Esophagus squamous epithelium (tissue), 5 donors: ENCODE results near the gene NENF. TPM values are rescaled to one million over a fixed set of nuclear protein-coding genes. Genes with fewer than 3 reads are reported as not detected.

Source experiments
- DNase-seq: peaks from one replicate; lab custom pipeline; 2025; lab: John Stamatoyannopoulos, UW
- H3K27ac ChIP-seq, 4 donors: fragments of 200-600 bp; sonication (generic); one replicate each; pipeline ENCODE4 v1.5.1; 2016 to 2019; ENCODE audit warnings: mild to moderate bottlenecking in 1 of 4
- H3K27me3 ChIP-seq, 4 donors: fragments of 200-600 bp; sonication (generic); 1 replicate in 3 of 4; 2 replicates in 1 of 4; pipeline versions ENCODE4 v1.5.1 to v1.6.0; 2017 to 2021; ENCODE audit warnings: antibody characterized with exemption in 1 of 4
- H3K36me3 ChIP-seq, 3 donors: fragments of 200-600 bp; sonication (generic); one replicate each; pipeline ENCODE4 v1.5.1; 2016 to 2019
- H3K4me1 ChIP-seq, 3 donors: fragments of 200-600 bp; sonication (generic); one replicate each; pipeline ENCODE4 v1.5.1; 2017 to 2019
- H3K4me3 ChIP-seq, 4 donors: fragments of 200-600 bp; sonication (generic); 1 replicate in 3 of 4; 2 replicates in 1 of 4; pipeline ENCODE4 v1.5.1; 2016 to 2019; ENCODE audit warnings: mild to moderate bottlenecking in 2 of 4, moderate library complexity in 1 of 4
- H3K9me3 ChIP-seq, 3 donors: fragments of 200-600 bp; sonication (generic); one replicate each; pipeline ENCODE4 v1.5.1; 2016 to 2019
- POLR2A ChIP-seq, 4 donors: fragments of 450-650 bp; IDR thresholded peaks; one replicate each; pipeline ENCODE4 v1.6.1; 2017; ENCODE audit warnings: antibody characterized with exemption in 4 of 4, mild to moderate bottlenecking in 4 of 4, moderate library complexity in 3 of 4
- WGBS, 2 donors: methylation state at CpG; one replicate each; pipeline ENCODE4 v1.1.5; 2018; 5-methylcytosine and 5-hydroxymethylcytosine counted together
- intact Hi-C: fragments of 100-400 bp; cut with DNase I; formaldehyde crosslinking; loops from one replicate; pipeline ENCODE4 v1.15.0; 2022
- total RNA-seq, 4 donors: library from RNA; depleted of rRNA; stranded (reverse); fragments of >200 nt; gene quantifications; one replicate each; pipeline ENCODE4 v1.1.0, GENCODE V29; 2016
- TF ChIP-seq, protein P1 (sequence below), 6 experiments: fragments of 450-650 bp in 4 of 6; fragments of 200-600 bp in 2 of 6; sonication (generic) in 2 of 6; IDR thresholded peaks; one replicate each; pipeline ENCODE4 v1.5.1; 2016 to 2019; ENCODE audit warnings: antibody characterized with exemption in 6 of 6, mild to moderate bottlenecking in 4 of 6, moderate library complexity in 4 of 6
- donor health status: DM: yes; HTN: yes; CAD: no.

NENF gene
- total RNA-seq, 4 donors from 2014 or later, result 31.0 to 65.8 (median 42.0) TPM

DNA sequence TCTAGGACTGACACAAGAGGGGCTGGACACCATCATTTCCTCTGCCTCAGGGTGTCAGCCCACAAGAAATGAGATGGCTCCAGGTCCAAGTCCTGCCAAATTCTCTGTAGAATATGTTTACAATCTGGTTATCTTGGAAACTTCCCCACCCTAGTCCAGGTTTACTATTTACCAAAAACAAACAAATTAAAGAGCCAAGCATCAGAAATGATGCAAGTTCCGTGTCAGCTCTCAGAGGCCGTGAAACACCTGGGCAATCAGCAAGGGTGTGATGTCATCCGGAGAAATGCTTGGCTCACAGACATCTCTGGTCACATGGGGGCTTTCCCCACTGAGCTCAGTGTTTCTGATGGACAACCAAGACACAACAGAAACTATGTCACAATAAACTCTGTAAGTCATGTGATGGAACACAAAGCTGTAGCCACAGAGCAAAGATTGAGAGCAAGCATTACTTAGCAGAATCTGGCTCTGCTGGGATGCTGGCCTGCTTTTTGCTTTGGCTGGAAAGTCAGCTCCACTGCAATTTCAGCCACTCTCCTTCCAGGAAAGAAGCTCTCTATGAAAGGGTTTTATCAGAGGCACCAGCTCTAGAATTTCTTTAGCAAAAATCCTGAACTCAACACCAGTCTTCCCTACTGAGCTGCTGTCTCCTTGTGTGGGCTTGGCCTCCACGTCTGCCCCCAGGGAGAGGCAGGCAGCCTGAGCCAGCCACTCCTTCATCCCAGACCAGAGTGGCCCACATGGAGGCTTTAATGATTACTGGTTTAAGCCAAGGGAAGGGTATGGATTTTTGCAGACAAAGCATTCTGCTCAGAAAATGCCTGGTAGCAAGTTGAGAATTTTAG lies 55.9 kb downstream of the NENF start:
- intact Hi-C loops, result loop anchor here (10.0 kb wide), 1 partner anchor 296 kb away; no protein-coding TSS in a partner anchor
- peak overlapping the region in 3 of 4 donors; percentile 31 to 70 (median 52) for H3K27ac ChIP-seq
- H3K36me3 ChIP-seq, result no peaks in the 10 kb centered on the region
- H3K27me3 ChIP-seq, result no peaks in the 10 kb centered on the region
- WGBS, 2 donors, result 31 to 81% methylated on average over 3 to 4 of the region's 4 CpGs
- TF ChIP-seq POLR2A (IDR thresholded peaks at IDR 0.05), result no peak
- TF ChIP-seq, protein P1, sequence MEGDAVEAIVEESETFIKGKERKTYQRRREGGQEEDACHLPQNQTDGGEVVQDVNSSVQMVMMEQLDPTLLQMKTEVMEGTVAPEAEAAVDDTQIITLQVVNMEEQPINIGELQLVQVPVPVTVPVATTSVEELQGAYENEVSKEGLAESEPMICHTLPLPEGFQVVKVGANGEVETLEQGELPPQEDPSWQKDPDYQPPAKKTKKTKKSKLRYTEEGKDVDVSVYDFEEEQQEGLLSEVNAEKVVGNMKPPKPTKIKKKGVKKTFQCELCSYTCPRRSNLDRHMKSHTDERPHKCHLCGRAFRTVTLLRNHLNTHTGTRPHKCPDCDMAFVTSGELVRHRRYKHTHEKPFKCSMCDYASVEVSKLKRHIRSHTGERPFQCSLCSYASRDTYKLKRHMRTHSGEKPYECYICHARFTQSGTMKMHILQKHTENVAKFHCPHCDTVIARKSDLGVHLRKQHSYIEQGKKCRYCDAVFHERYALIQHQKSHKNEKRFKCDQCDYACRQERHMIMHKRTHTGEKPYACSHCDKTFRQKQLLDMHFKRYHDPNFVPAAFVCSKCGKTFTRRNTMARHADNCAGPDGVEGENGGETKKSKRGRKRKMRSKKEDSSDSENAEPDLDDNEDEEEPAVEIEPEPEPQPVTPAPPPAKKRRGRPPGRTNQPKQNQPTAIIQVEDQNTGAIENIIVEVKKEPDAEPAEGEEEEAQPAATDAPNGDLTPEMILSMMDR (IDR thresholded peaks at IDR 0.05), result no peak
- H3K4me3 ChIP-seq, result no peak overlapping the region
- no peaks in the 10 kb centered on the region for H3K9me3 ChIP-seq
- peaks cover 3 to 18% (median 8%) of the 10 kb centered on the region in 3 donors for H3K4me1 ChIP-seq
- no peak for DNase-seq

DNA sequence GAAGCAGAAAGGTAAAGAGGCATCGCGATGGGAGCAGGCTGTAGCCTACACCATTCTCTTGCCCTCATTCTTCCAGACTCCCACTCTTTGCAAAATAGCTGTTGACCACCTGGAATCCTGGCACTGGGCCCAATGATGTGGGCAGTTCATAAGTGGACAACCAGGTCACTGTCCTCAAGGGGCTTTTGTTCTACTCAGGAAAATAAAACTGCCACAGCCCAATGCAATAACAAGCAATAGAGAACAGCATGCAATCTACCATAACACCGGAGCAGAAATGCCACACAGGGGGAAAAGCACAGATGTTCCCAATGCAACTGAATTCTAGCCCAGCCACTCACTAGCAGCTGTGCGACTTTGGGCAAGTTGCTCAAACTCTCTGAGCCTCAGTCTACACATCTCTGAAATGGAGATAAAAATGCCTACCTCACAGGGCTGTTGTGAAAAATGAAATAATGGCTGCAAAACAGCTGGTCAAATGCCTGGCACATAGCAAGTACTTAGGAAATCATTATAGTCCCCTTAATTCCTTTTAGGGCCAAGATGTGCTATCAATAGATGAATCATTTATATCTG lies 56.7 kb downstream of the NENF start:
- WGBS, 2 donors, result 93 to 100% methylated on average over 4 of the region's 4 CpGs
- H3K36me3 ChIP-seq, result no peaks in the 10 kb centered on the region
- no peak overlapping the region for H3K4me3 ChIP-seq
- H3K4me1 ChIP-seq, result peaks cover 3 to 18% (median 8%) of the 10 kb centered on the region in 3 donors
- H3K27me3 ChIP-seq, result no peaks in the 10 kb centered on the region
- peak overlapping the region in 1 of 4 donors; percentile 70 for H3K27ac ChIP-seq
- TF ChIP-seq, protein P1 (IDR thresholded peaks at IDR 0.05), result no peak
- no peak for TF ChIP-seq POLR2A (IDR thresholded peaks at IDR 0.05)
- H3K9me3 ChIP-seq, result no peaks in the 10 kb centered on the region
- intact Hi-C loops, result loop anchor here (10.0 kb wide), 1 partner anchor 295 kb away; no protein-coding TSS in a partner anchor
- DNase-seq, result no peak

DNA sequence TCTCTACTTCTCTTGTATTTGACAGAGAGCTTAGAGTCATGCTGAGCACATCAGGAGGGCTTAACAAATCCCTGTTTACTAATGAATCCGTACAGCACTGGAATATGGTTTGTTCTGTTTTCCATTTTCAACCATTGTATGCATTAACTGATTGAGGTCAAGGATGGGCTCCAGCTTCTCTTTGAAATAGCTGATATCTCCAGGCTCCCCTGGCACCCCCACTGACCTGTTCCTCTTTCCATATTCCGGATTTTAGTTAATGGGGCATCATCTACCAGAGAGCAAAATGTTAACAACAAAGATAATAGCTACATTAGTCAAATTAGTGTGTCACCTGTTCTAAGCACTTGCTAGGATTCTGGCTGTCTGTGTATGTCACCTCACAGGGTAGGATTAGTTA lies 57.6 kb downstream of the NENF start:
- H3K4me3 ChIP-seq, result no peak overlapping the region
- no peak overlapping the region for H3K27ac ChIP-seq
- peaks cover 3 to 18% (median 8%) of the 10 kb centered on the region in 3 donors for H3K4me1 ChIP-seq
- H3K36me3 ChIP-seq, result no peaks in the 10 kb centered on the region
- no peaks in the 10 kb centered on the region for H3K27me3 ChIP-seq
- intact Hi-C loops, result no loop called here
- WGBS, 2 donors, result 75 to 85% methylated on average over 2 of the region's 2 CpGs
- no peak for DNase-seq
- H3K9me3 ChIP-seq, result no peaks in the 10 kb centered on the region
- TF ChIP-seq POLR2A (IDR thresholded peaks at IDR 0.05), result no peak
- TF ChIP-seq, protein P1 (IDR thresholded peaks at IDR 0.05), result no peak

DNA sequence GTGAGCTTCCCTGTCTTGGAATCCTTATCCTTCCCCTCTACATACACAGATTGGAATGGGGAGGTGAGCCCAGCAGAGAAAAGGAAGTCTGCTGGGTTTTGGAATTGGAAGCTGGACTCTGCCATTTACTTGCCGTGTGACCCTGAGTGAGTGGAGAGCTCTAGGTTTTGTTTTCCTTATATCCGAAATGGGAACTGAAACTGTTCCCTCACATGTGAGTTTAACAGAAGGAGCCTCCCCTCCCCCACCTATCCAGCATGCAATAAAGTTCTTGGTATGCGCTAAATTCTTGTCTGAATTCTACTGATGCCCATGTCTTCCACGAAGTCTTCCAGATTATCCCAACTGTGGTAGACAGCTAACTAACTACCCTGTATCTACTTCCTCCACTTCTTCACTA lies 58.7 kb downstream of the NENF start:
- TF ChIP-seq POLR2A (IDR thresholded peaks at IDR 0.05), result no peak
- TF ChIP-seq, protein P1 (IDR thresholded peaks at IDR 0.05), result no peak
- WGBS, 2 donors, result 87 to 92% methylated on average over 4 of the region's 4 CpGs
- DNase-seq, result no peak
- Histone ChIP-seq H3K4me3 (no peak overlapping the region), H3K4me1 (peaks cover 0 to 8% (median 6%) of the 10 kb centered on the region in 3 donors), H3K27me3 (no peaks in the 10 kb centered on the region), H3K36me3 (no peaks in the 10 kb centered on the region), H3K9me3 (no peaks in the 10 kb centered on the region), H3K27ac (no peak overlapping the region)
- intact Hi-C loops, result no loop called here

Other genes starting within 250 kb of the NENF start
- 10 to 100 TPM; 57.5 to 78.8 (median 63.7) TPM for gene PPP2R5A, start 147.5 kb upstream of the NENF start, total RNA-seq
- 1 to 10 TPM; 5.0 to 7.6 (median 6.3) TPM for gene PACC1, start 18.0 kb upstream of the NENF start, total RNA-seq
- 1 to 10 TPM; 2.1 to 6.5 (median 3.0) TPM for gene ATF3, start 175.8 kb downstream of the NENF start, total RNA-seq